OCI-LY1 (cell line): ENCODE measurements around the gene UPP2.

Experiments
- CTCF ChIP-seq: fragments of 200-600 bp; sonication (generic), shearing (Covaris generic); IDR thresholded peaks from 2 replicates; pipeline ENCODE4 v1.5.1; 2017; ENCODE audit warnings: mild to moderate bottlenecking, antibody characterized with exemption, low read length, moderate library complexity, mixed read lengths
- EZH2 ChIP-seq: fragments of 200-600 bp; sonication (generic), shearing (Covaris generic); IDR thresholded peaks from 2 replicates; pipeline ENCODE4 v1.8.0; 2017; ENCODE audit warnings: borderline replicate concordance, mixed run types, mild to moderate bottlenecking, antibody characterized with exemption, low read length, moderate library complexity, mixed read lengths

- TF ChIP-seq CTCF (no peak), EZH2 (no peak)
These were observed 29.3 kb downstream of the UPP2 start for GRCh38 chr2:158130832-158131473.
